HEK293 (cell line): ENCODE data around the gene ATP6V0B.
A peak's percentile ranks its signal among the peaks of the same experiment; 100 is the strongest.

Experiments used
- GLIS2 ChIP-seq: fragments of 450-650 bp; formaldehyde crosslinking; IDR thresholded peaks from 2 replicates; pipeline ENCODE4 v1.5.1; 2016; ENCODE audit warnings: missing biosample characterization, missing genetic modification characterization
- HOXD13 ChIP-seq: sonication (generic); formaldehyde crosslinking; IDR thresholded peaks from 2 replicates; pipeline ENCODE4 v1.8.0; 2022; ENCODE audit warnings: missing genetic modification reagents, borderline replicate concordance
- IKZF3 ChIP-seq: fragments of 450-650 bp; IDR thresholded peaks from 2 replicates; pipeline ENCODE4 v1.5.0; 2018; ENCODE audit warnings: missing biosample characterization, mild to moderate bottlenecking, missing genetic modification characterization, moderate library complexity
- KLF8 ChIP-seq: fragments of 450-650 bp; formaldehyde crosslinking; IDR thresholded peaks from 2 replicates; pipeline ENCODE4 v1.5.1; 2016; ENCODE audit warnings: missing biosample characterization, missing genetic modification characterization
- MEIS1 ChIP-seq: sonication (generic); formaldehyde crosslinking; IDR thresholded peaks from 2 replicates; pipeline ENCODE4 v1.8.1; 2022; ENCODE audit warnings: missing genetic modification reagents, mild to moderate bottlenecking, borderline replicate concordance
- PATZ1 ChIP-seq: fragments of 450-650 bp; formaldehyde crosslinking; IDR thresholded peaks from 2 replicates; pipeline ENCODE4 v1.5.1; 2016; ENCODE audit warnings: missing biosample characterization, missing genetic modification characterization
- PRDM6 ChIP-seq: fragments of 450-650 bp; formaldehyde crosslinking; IDR thresholded peaks from 2 replicates; pipeline ENCODE4 v1.5.1; 2017; ENCODE audit warnings: missing biosample characterization, missing genetic modification characterization
- RBAK ChIP-seq: fragments of 450-650 bp; formaldehyde crosslinking; IDR thresholded peaks from 2 replicates; pipeline ENCODE4 v1.5.1; 2016; ENCODE audit warnings: missing biosample characterization, missing genetic modification characterization
- SALL2 ChIP-seq: fragments of 450-650 bp; formaldehyde crosslinking; IDR thresholded peaks from 2 replicates; pipeline ENCODE4 v1.5.0; 2017; ENCODE audit warnings: missing biosample characterization, mild to moderate bottlenecking, missing genetic modification characterization, borderline replicate concordance
- SCRT2 ChIP-seq: fragments of 450-650 bp; formaldehyde crosslinking; IDR thresholded peaks from 2 replicates; pipeline ENCODE4 v1.5.1; 2016; ENCODE audit warnings: missing biosample characterization, missing genetic modification characterization
- ZBTB17 ChIP-seq: fragments of 450-650 bp; formaldehyde crosslinking; IDR thresholded peaks from 2 replicates; pipeline ENCODE4 v1.5.1; 2016; ENCODE audit warnings: missing biosample characterization, missing genetic modification characterization
- ZEB2 ChIP-seq: fragments of 450-650 bp; formaldehyde crosslinking; IDR thresholded peaks from 2 replicates; pipeline ENCODE4 v1.5.1; 2016; ENCODE audit warnings: missing biosample characterization, missing genetic modification characterization
- ZNF132 ChIP-seq: fragments of 450-650 bp; formaldehyde crosslinking; IDR thresholded peaks from 2 replicates; pipeline ENCODE4 v1.5.1; 2017; ENCODE audit warnings: missing biosample characterization, missing genetic modification characterization, borderline replicate concordance
- ZNF223 ChIP-seq: fragments of 450-650 bp; formaldehyde crosslinking; IDR thresholded peaks from 2 replicates; pipeline ENCODE4 v1.5.1; 2016; ENCODE audit warnings: missing biosample characterization, missing genetic modification characterization
- ZNF239 ChIP-seq: fragments of 450-650 bp; formaldehyde crosslinking; IDR thresholded peaks from 2 replicates; pipeline ENCODE4 v1.5.1; 2016; ENCODE audit warnings: missing biosample characterization, missing genetic modification characterization
- ZNF274 ChIP-seq, 2 experiments: fragments of 200-500 bp in 1 of 2; fragments of 450-650 bp in 1 of 2; sonication (Bioruptor generic) in 1 of 2; formaldehyde crosslinking in 1 of 2; IDR thresholded peaks; 2 replicates each; pipeline versions ENCODE4 v1.5.1 to v1.6.1; 2014 to 2016; ENCODE audit warnings: borderline replicate concordance in 1 of 2, inconsistent platforms in 1 of 2, low read length in 1 of 2, missing biosample characterization in 1 of 2, missing genetic modification characterization in 1 of 2
- ZNF335 ChIP-seq: fragments of 450-650 bp; formaldehyde crosslinking; conservative IDR thresholded peaks from 2 replicates; pipeline ENCODE4 v1.5.1; 2016; ENCODE audit warnings: missing biosample characterization, missing genetic modification characterization
- ZNF488 ChIP-seq: fragments of 450-650 bp; formaldehyde crosslinking; IDR thresholded peaks from 2 replicates; pipeline ENCODE4 v1.5.1; 2016; ENCODE audit warnings: missing biosample characterization, missing genetic modification characterization
- ZNF513 ChIP-seq: fragments of 450-650 bp; IDR thresholded peaks from 2 replicates; pipeline ENCODE4 v1.5.1; 2018; ENCODE audit warnings: missing biosample characterization, missing genetic modification characterization
- ZNF658 ChIP-seq: fragments of 450-650 bp; formaldehyde crosslinking; IDR thresholded peaks from 2 replicates; pipeline ENCODE4; 2016; ENCODE audit warnings: missing biosample characterization, missing genetic modification characterization
- ZNF660 ChIP-seq: fragments of 450-650 bp; IDR thresholded peaks from 2 replicates; pipeline ENCODE4 v1.5.1; 2018; ENCODE audit warnings: missing biosample characterization, mild to moderate bottlenecking, missing genetic modification characterization
- ZNF701 ChIP-seq: fragments of 450-650 bp; formaldehyde crosslinking; IDR thresholded peaks from 2 replicates; pipeline ENCODE4 v1.5.1; 2016; ENCODE audit warnings: missing biosample characterization, missing genetic modification characterization
- TF ChIP-seq, protein P1 (sequence below): fragments of 450-650 bp; formaldehyde crosslinking; IDR thresholded peaks from 2 replicates; pipeline ENCODE4 v1.5.1; 2016; ENCODE audit warnings: missing biosample characterization, missing genetic modification characterization
- TF ChIP-seq, protein P2 (sequence below): fragments of 450-650 bp; formaldehyde crosslinking; IDR thresholded peaks from 2 replicates; pipeline ENCODE4 v1.5.1; 2016; ENCODE audit warnings: missing biosample characterization, missing genetic modification characterization
- TF ChIP-seq, protein P3 (sequence below): fragments of 450-650 bp; IDR thresholded peaks from 2 replicates; pipeline ENCODE4 v1.5.1; 2018; ENCODE audit warnings: missing biosample characterization, mild to moderate bottlenecking, missing genetic modification characterization
- TF ChIP-seq, protein P4 (sequence below): fragments of 450-650 bp; formaldehyde crosslinking; IDR thresholded peaks from 2 replicates; pipeline ENCODE4 v1.5.1; 2017; ENCODE audit warnings: missing biosample characterization, missing genetic modification characterization

Gene ATP6V0B

GRCh38 chr1:43974443-43975248 lies at the start of gene ATP6V0B (continued):
- no peak for TF ChIP-seq RBAK (tag by site-specific recombination)
- TF ChIP-seq GLIS2 (tag by site-specific recombination) = peak; percentile 87
- TF ChIP-seq ZNF513 (tag by site-specific recombination) = no peak
- peak; percentile 75 for TF ChIP-seq PATZ1 (tag by site-specific recombination)
- no peak for TF ChIP-seq IKZF3 (tag by site-specific recombination)
- TF ChIP-seq SCRT2 (tag by site-specific recombination) = peak; percentile 79
- TF ChIP-seq ZNF658 (tag by site-specific recombination) = no peak
- no peak for TF ChIP-seq PRDM6 (tag by site-specific recombination)
- TF ChIP-seq MEIS1 (CRISPR knock-in tag) = no peak
- no peak for TF ChIP-seq SALL2
- TF ChIP-seq HOXD13 (CRISPR knock-in tag) = no peak
- 0 out of 2 replicates have a peak, but pooled peaks have one; percentile 32 for TF ChIP-seq ZNF488 (tag by site-specific recombination)
- no peak for TF ChIP-seq ZNF274 (IDR thresholded peaks at IDR 0.05; ENCODE audit: low read length)
- no peak for TF ChIP-seq ZNF274 (tag by site-specific recombination; IDR thresholded peaks at IDR 0.05; ENCODE audit: borderline replicate concordance)
- TF ChIP-seq ZNF701 = no peak
- peak; percentile 63 for TF ChIP-seq KLF8 (tag by site-specific recombination)
- no peak for TF ChIP-seq ZNF132
- no peak for TF ChIP-seq ZNF239
- TF ChIP-seq ZNF335 (tag by site-specific recombination) = peak; percentile 96
- TF ChIP-seq, protein P1, sequence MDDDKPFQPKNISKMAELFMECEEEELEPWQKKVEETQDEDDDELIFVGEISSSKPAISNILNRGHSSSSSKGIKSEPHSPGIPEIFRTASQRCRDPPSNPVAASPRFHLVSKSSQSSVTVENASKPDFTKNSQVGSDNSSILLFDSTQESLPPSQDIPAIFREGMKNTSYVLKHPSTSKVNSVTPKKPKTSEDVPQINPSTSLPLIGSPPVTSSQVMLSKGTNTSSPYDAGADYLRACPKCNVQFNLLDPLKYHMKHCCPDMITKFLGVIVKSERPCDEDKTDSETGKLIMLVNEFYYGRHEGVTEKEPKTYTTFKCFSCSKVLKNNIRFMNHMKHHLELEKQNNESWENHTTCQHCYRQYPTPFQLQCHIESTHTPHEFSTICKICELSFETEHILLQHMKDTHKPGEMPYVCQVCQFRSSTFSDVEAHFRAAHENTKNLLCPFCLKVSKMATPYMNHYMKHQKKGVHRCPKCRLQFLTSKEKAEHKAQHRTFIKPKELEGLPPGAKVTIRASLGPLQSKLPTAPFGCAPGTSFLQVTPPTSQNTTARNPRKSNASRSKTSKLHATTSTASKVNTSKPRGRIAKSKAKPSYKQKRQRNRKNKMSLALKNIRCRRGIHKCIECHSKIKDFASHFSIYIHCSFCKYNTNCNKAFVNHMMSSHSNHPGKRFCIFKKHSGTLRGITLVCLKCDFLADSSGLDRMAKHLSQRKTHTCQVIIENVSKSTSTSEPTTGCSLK (tag by site-specific recombination) = no peak
- peak; percentile 99 for TF ChIP-seq ZBTB17 (tag by site-specific recombination)
- TF ChIP-seq, protein P2, sequence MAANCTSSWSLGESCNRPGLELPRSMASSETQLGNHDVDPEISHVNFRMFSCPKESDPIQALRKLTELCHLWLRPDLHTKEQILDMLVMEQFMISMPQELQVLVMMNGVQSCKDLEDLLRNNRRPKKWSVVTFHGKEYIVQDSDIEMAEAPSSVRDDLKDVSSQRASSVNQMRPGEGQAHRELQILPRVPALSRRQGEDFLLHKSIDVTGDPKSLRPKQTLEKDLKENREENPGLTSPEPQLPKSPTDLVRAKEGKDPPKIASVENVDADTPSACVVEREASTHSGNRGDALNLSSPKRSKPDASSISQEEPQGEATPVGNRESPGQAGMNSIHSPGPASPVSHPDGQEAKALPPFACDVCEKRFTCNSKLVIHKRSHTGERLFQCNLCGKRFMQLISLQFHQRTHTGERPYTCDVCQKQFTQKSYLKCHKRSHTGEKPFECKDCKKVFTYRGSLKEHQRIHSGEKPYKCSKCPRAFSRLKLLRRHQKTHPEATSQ (tag by site-specific recombination) = no peak
- TF ChIP-seq ZNF223 (tag by site-specific recombination) = no peak
- TF ChIP-seq, protein P3, sequence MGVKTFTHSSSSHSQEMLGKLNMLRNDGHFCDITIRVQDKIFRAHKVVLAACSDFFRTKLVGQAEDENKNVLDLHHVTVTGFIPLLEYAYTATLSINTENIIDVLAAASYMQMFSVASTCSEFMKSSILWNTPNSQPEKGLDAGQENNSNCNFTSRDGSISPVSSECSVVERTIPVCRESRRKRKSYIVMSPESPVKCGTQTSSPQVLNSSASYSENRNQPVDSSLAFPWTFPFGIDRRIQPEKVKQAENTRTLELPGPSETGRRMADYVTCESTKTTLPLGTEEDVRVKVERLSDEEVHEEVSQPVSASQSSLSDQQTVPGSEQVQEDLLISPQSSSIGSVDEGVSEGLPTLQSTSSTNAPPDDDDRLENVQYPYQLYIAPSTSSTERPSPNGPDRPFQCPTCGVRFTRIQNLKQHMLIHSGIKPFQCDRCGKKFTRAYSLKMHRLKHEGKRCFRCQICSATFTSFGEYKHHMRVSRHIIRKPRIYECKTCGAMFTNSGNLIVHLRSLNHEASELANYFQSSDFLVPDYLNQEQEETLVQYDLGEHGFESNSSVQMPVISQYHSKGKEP = no peak
- peak; percentile 95 for TF ChIP-seq ZEB2 (tag by site-specific recombination)
- TF ChIP-seq, protein P4, sequence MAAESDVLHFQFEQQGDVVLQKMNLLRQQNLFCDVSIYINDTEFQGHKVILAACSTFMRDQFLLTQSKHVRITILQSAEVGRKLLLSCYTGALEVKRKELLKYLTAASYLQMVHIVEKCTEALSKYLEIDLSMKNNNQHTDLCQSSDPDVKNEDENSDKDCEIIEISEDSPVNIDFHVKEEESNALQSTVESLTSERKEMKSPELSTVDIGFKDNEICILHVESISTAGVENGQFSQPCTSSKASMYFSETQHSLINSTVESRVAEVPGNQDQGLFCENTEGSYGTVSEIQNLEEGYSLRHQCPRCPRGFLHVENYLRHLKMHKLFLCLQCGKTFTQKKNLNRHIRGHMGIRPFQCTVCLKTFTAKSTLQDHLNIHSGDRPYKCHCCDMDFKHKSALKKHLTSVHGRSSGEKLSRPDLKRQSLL (tag by site-specific recombination) = peak; percentile 66; the same call in 1 of the 2 replicates
- TF ChIP-seq ZNF660 (tag by site-specific recombination) = no peak; the same call in 1 of the 2 replicates
